H4 (cell line): ENCODE results near the gene CHCHD10. TPM values are rescaled to one million over a fixed set of nuclear protein-coding genes. Genes with fewer than 3 reads are reported as not detected.
A peak's percentile ranks its signal among the peaks of the same experiment; 100 is the strongest.

Experiments
- DNase-seq: peaks from one replicate; pipeline ENCODE4 v3.0.0-alpha.2; 2015; ENCODE audit warnings: low spot score
- total RNA-seq: library from RNA; depleted of rRNA; stranded (reverse); fragments of >200 nt; shearing (Covaris generic); gene quantifications from 2 replicates; pipeline ENCODE4 v1.2.3, GENCODE V29; 2014

CHCHD10 gene
- total RNA-seq, 1 experiment from 2014 or later = 14.9 TPM

- DNase-seq = no peak
Measured at GRCh38 chr22:23772649-23773473, 5.1 kb upstream of the CHCHD10 start, which contains the start of gene MMP11. Gene MMP11 (plus strand): TSS chr22:23772849. CDS start chr22:23772871, 22 bp downstream.

DNA sequence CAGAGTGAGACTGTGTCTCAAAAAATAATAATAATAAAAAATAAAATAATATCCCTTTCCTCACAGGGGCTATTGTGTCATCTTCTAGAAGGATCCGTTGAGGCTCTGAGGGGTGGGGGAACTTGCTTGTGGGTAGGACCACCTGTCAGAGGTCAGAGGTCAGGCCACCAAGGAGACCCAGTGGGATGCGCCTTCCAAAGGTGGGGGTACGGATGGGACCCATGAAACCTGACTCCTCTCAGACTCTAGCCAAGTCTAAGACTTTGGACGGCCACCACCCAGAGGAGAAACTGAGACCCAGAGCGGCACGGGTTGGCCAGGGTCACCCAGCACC is 4.5 kb upstream of the CHCHD10 start:
- no peak for DNase-seq

DNA sequence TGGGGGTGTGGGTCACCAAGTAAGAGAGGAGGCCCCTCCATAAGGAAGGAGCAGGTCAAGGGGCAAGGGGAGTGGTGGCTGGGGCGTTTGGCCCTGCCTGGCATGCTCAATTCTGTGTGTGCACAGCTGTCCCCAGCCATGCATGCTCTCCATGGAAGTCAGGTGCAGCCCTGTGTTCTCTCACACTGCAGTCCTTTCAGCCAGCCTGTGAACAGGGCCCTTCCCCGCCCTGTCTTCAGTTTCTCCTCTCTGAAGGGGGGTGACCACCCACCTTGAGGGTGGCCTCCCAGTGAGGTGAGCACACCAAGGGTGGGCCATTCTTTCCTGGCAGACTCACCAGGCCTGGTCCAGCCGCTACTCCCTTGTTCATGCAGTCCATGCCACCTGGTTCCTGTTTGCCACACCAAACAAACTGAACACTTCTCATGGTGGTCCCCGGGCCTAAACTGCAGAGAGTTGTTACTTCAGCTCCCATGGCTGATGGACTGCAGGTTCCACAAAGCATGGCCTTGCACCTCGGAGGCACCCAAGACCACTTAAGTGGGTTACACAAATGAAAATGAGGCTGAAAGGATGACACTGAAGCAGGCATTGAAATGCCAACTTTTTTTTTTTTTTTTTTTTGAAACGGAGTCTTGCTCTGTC is 1.7 kb upstream of the CHCHD10 start:
- DNase-seq = no peak

DNA sequence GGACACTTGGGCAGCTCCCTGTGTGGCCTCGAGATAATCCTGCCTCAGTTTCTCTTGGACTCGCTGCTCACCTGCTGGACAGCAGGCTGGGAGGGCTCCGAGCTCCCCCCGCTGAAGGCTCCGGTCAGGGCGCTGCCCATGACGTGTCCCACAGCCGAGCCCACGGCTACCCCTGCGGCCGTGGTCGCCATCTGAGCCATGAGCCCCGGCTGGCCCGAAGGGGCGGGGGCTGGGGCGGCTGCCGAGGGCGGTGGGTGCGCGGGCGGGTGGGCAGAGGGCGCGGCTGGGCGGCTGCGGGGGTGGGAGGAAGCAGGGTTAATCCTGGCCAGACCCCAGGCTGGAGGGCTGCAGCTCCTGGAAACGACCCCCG is 484 bp downstream of the CHCHD10 start:
- no peak for DNase-seq

GRCh38 chr22:23764899-23765881 is 2.6 kb downstream of the CHCHD10 start:
- no peak for DNase-seq

DNA sequence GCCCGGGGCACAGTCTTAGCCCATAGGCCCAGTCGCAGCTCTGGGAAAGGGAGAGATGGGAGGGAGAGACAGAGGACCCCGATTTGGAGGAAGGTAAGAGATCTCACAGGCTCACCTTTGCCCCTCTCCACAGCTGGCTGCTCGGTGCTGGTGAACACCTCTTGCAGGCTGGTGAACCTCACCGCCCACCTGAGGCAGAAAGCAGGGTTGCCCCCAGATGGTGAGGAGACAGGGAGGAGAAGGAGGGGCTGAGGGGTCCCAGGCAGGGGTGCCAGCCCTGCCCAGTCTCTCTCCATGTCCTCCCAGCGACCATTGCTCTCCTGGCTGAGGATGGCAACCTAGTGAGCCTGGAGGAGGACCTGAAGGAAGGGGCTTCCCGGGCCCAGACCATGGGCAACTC is 3.8 kb downstream of the CHCHD10 start:
- DNase-seq = no peak

- DNase-seq = no peak
Measured at GRCh38 chr22:23763579-23763945, 4.2 kb downstream of the CHCHD10 start.

DNA sequence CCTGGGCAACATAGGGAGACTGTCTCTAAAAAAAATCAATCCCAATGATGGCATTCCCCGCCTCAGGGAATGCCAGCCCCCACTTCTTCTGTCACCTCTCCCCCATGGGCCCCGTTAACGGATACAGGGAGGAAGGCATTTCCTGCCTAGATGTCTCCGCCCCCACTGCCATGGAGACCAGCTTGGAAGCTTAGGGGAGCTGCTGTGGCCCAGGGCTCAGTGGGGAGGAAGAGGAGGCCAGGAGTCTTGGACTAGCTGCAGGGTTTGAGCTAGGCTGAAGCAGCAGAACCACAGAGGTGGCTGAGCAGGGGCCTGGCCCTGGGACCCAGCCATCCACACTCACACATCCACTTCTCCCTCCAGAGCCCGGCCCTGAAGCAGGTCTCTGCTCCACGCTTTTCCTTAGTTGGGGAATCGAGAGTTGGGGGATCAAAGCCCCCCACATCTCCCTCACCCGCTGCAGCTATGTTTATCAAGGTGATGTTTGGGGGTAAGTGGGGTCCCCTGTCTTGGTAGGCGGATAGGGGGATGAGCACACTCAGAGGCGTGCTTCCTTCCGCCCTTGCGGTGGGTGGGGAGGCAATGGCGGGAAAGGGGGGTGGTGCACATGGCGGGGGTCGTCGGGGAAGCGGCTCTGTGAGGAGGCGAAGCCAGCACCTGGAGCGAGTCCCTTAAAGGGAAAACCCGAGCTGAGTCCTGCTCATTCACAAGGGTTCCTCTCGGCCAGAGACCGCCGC is 4.8 kb downstream of the CHCHD10 start, which contains the start of gene C22orf15:
Gene C22orf15, plus strand, starts transcription at position 149 of the 737 bp plus-strand sequence. Its CDS starts 317 bp downstream, at position 466.
- peak; percentile 24 for DNase-seq

DNA sequence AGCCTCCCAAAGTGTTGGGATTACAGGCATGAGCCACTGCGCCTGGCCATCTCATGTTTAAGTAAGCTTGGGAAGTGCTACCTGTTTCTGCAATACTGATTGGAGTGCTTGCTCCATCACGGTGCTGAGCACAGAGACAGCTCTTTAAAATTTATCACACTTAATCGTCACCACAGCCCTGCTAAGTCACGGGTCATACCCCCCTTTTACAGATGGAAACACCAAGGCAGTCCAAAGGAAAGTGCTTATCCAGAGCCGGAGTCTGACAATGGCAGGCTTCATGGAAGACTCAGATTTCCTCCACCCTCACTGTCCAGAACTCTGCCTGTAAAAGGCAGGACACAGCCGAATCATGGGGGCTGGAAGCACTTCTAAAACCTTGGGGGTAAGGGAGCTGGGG is 7.7 kb downstream of the CHCHD10 start:
- DNase-seq = no peak

- DNase-seq = no peak
Measured at GRCh38 chr22:23759566-23759965, 8.2 kb downstream of the CHCHD10 start.

DNA sequence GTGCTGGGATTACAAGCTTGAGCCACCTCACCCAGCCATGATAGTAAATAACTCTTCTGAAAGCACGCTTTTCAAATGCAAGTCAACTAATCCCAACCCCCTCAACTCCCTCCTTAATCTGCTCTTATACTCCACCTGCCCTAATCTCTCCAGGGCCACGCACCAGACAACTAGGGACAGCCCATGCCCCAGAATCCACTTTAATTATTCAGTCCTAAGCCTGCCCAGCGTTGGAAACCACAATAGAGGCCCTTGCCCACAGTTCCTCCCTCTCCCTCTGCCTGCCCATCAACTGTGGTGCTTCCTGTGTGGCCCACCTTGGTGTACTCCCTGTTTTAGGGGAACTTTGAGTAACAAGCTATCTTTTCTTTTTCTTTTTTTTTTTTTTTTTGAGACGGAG is 10.9 kb downstream of the CHCHD10 start:
- DNase-seq = no peak

DNA sequence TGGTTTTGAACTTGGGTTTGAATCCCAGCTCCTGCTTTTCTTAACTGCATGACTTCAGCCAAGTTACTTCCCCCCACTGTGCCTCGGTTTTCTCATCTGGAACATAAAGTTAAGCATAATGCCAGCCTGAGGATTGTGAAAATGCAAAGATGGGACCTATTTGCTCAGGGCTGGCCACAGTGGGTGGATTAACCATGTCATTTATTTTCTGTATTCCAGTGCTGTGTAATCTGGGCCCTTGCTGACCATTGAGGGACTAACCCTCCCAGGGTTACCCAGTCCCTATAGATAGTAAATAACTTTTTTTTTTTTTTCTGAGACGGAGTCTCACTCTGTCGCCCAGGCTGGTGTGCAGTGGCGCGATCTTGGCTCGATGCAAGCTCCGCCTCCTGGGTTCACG is 12.1 kb downstream of the CHCHD10 start:
- DNase-seq = no peak

GRCh38 chr22:23754980-23755636 is 12.7 kb downstream of the CHCHD10 start:
- DNase-seq = no peak

GRCh38 chr22:23754220-23754919 is 13.4 kb downstream of the CHCHD10 start, which contains the start of gene VPREB3:
Gene VPREB3 (minus strand): TSS chr22:23754425. CDS start chr22:23754363, 62 bp downstream.
- DNase-seq = no peak

GRCh38 chr22:23753385-23753784 is 14.4 kb downstream of the CHCHD10 start:
- no peak for DNase-seq

GRCh38 chr22:23752750-23753149 is 15.0 kb downstream of the CHCHD10 start:
- no peak for DNase-seq

- DNase-seq = no peak
Measured at GRCh38 chr22:23752090-23752691, 15.6 kb downstream of the CHCHD10 start.

GRCh38 chr22:23751441-23751996 is 16.3 kb downstream of the CHCHD10 start:
- no peak for DNase-seq

- peak; percentile 48 for DNase-seq
Measured at GRCh38 chr22:23750714-23751440, 16.9 kb downstream of the CHCHD10 start, which contains the start of gene ZNF70. Gene ZNF70 (minus strand): TSS chr22:23751112. CDS start chr22:23745140, 5,972 bp downstream.
